H1 (cell line): ENCODE data around the gene LYL1. TPM values are rescaled to one million over a fixed set of nuclear protein-coding genes. Genes with fewer than 3 reads are reported as not detected.

Experiments
- E2F6 ChIP-seq: IDR thresholded peaks from 2 replicates; pipeline ENCODE4 v1.6.1; 2012; ENCODE audit warnings: inconsistent platforms
- NANOG ChIP-seq: IDR thresholded peaks from 2 replicates; pipeline ENCODE4 v1.6.1; 2011; ENCODE audit warnings: low read length, low read depth, mild to moderate bottlenecking, inconsistent platforms; ENCODE audit not compliant: insufficient read depth, poor library complexity, severe bottlenecking
- RAD21 ChIP-seq, 2 experiments: IDR thresholded peaks in 1 of 2; conservative IDR thresholded peaks in 1 of 2; 2 replicates each; pipeline ENCODE4 v1.6.1; 2011; ENCODE audit warnings: low read depth in 2 of 2, low read length in 2 of 2, improper control_type of control experiment in 1 of 2, inconsistent platforms in 1 of 2, mild to moderate bottlenecking in 1 of 2, moderate library complexity in 1 of 2
- RNF2 ChIP-seq: fragments of 200-900, 300-1000 bp; sonication (generic); IDR thresholded peaks from 2 replicates; pipeline ENCODE4 v1.7.1; 2016; ENCODE audit warnings: borderline replicate concordance, low read depth, mild to moderate bottlenecking, antibody characterized with exemption, low read length; ENCODE audit not compliant: poor library complexity, severe bottlenecking; ENCODE audit errors: missing control alignments
- polyA plus RNA-seq, 7 experiments: library from polyadenylated mRNA; depleted of rRNA in 3 of 7; stranded (reverse) in 5 of 7; unstranded in 2 of 7; fragments of >200 nt in 5 of 7; fragments of 200-250 nt in 2 of 7; gene quantifications; 1 replicate in 5 of 7; 2 replicates in 1 of 7; 4 replicates in 1 of 7; pipeline versions ENCODE4 v1.2.1 to v1.2.3, GENCODE V29; 2011 to 2013; ENCODE audit warnings: missing spikeins in 2 of 7, mixed read lengths in 2 of 7
- total RNA-seq: library from RNA; stranded (reverse); fragmentation: NEBNext Ultra II Directional; extraction: Animal tissue kit (Norgen Biotek cat#: 25700); gene quantifications from 2 replicates; pipeline ENCODE4 v1.2.1, GENCODE V29; 2021

The LYL1 gene
- total and polyA plus RNA-seq, 2 of the 8 experiments (the other 6 are each of a cell fraction or from before 2014, with no cell fraction given), result 0.58 to 0.76 TPM

GRCh38 chr19:13076320-13076719 is 26.3 kb downstream of the LYL1 start (continued):
- TF ChIP-seq NANOG (no peak), E2F6 (no peak), RNF2 (no peak), RAD21 (IDR thresholded peaks at IDR 0.05 in 1 of 2, conservative IDR thresholded peaks at IDR 0.05 in 1 of 2; ENCODE audit: low read depth in 2 of 2, low read length in 2 of 2) (no peak)
